Gastrocnemius medialis (tissue), 4 donors: ENCODE results near the gene RPS14.

Experiments
- POLR2A ChIP-seq, 2 donors: fragments of 450-650 bp; IDR thresholded peaks; one replicate each; pipeline ENCODE4 v1.6.1; 2017; ENCODE audit warnings: antibody characterized with exemption in 2 of 2, mild to moderate bottlenecking in 2 of 2, moderate library complexity in 2 of 2
- TF ChIP-seq, protein P1 (sequence below), 5 experiments: fragments of 450-650 bp in 3 of 5; fragments of 200-600 bp in 2 of 5; sonication (generic) in 2 of 5; IDR thresholded peaks in 4 of 5; conservative IDR thresholded peaks in 1 of 5; 1 replicate in 4 of 5; 2 replicates in 1 of 5; pipeline ENCODE4 v1.5.1; 2016 to 2019; ENCODE audit warnings: antibody characterized with exemption in 5 of 5, mild to moderate bottlenecking in 3 of 5, moderate library complexity in 3 of 5

DNA sequence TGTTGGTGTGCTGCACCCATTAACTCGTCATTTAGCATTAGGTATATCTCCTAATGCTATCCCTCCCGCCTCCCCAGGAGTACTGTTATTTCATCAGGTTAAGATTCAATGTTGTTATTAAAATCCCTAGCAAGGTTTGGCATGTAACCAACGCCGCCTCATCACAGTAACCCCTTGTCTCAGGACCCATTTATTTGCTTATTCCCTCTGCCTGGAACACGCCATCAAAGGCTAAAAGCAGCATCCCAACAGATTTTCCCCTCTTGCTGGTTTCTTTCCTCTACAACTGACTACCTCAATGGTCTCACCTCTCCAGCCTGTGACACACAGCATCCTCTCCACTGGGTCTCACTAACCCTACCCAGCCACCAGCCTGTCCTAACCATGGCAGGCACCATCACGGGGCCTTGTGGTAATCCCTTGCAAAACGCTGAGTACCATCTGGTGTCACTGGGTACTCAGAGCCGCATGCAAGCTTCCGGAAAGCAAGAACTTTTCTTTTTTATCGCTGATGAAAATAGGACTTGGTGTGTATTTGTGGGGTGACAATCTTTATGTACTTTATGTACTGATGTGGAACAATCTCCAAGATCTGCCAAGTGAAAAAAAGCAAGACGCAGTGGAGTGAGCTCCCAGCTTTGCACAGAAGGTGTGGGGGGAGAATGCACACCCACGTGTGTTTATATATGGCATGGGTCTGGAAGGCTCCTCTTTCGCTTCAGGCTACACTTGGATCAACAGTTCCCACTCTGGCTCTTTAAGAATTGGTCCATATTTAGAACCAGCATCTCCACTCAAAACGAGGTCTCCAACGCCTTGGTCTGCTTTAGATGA is 6.1 kb downstream of the RPS14 start:
- TF ChIP-seq, protein P1, sequence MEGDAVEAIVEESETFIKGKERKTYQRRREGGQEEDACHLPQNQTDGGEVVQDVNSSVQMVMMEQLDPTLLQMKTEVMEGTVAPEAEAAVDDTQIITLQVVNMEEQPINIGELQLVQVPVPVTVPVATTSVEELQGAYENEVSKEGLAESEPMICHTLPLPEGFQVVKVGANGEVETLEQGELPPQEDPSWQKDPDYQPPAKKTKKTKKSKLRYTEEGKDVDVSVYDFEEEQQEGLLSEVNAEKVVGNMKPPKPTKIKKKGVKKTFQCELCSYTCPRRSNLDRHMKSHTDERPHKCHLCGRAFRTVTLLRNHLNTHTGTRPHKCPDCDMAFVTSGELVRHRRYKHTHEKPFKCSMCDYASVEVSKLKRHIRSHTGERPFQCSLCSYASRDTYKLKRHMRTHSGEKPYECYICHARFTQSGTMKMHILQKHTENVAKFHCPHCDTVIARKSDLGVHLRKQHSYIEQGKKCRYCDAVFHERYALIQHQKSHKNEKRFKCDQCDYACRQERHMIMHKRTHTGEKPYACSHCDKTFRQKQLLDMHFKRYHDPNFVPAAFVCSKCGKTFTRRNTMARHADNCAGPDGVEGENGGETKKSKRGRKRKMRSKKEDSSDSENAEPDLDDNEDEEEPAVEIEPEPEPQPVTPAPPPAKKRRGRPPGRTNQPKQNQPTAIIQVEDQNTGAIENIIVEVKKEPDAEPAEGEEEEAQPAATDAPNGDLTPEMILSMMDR (IDR thresholded peaks at IDR 0.05 in 4 of 5, conservative IDR thresholded peaks at IDR 0.05 in 1 of 5), result no peak
- TF ChIP-seq POLR2A (IDR thresholded peaks at IDR 0.05), result no peak
